ENCODE data around the gene DBNDD1. TPM values are rescaled to one million over a fixed set of nuclear protein-coding genes. Genes with fewer than 3 reads are reported as not detected.

DBNDD1 gene
- total RNA-seq, 1 experiment from 2014 or later = 64.6 TPM

- BruUV-seq (replicated peaks) = no TSS peak
- H3K4me3 Mint-ChIP-seq (ENCODE audit: unreplicated experiment) = no peak overlapping the region
- TF ChIP-seq CTCF (IDR thresholded peaks at IDR 0.05; ENCODE audit: insufficient read depth in 1 of 2, low read depth in 1 of 2, low read length in 1 of 2, severe bottlenecking in 1 of 2, unreplicated experiment in 1 of 2) = no peak
- no peaks in the 10 kb centered on the region for H3K9me3 Mint-ChIP-seq (ENCODE audit: unreplicated experiment)
- DNase-seq = no peak
- no peaks in the 10 kb centered on the region for H3K27me3 Mint-ChIP-seq (ENCODE audit: insufficient read depth, unreplicated experiment)
- CTCF ChIA-PET = no interaction called here
- H3K36me3 Mint-ChIP-seq (ENCODE audit: insufficient read depth, unreplicated experiment) = peaks cover 57% of the 10 kb centered on the region
- POLR2A ChIA-PET = no interaction called here
- Histone ChIP-seq H3K27me3 (replicated peaks; ENCODE audit: control insufficient read depth, insufficient read depth, low read length) (no peaks in the 10 kb centered on the region), H3K36me3 (ENCODE audit: control insufficient read depth, insufficient read depth, low read length) (peaks cover 19% of the 10 kb centered on the region), H3K9me3 (no peaks in the 10 kb centered on the region), H3K4me1 (no peaks in the 10 kb centered on the region), H3K4me3 (ENCODE audit: low read depth, low read length) (no peak overlapping the region)
- intact Hi-C loops (cut with micrococcal nuclease; ENCODE audit: unreplicated experiment) = no loop called here
- H3K4me1 Mint-ChIP-seq (ENCODE audit: low read depth, unreplicated experiment) = peaks cover 4% of the 10 kb centered on the region
- H3K27ac Mint-ChIP-seq (ENCODE audit: unreplicated experiment) = no peak overlapping the region
These were observed 9.7 kb upstream of the DBNDD1 start for GRCh38 chr16:90028985-90029384.

GRCh38 chr16:90027611-90028010 is 8.4 kb upstream of the DBNDD1 start:
- Histone ChIP-seq H3K36me3 (ENCODE audit: control insufficient read depth, insufficient read depth, low read length) (peaks cover 12% of the 10 kb centered on the region), H3K4me1 (peaks cover 6% of the 10 kb centered on the region; the same call in 1 of the 2 replicates), H3K27me3 (replicated peaks; ENCODE audit: control insufficient read depth, insufficient read depth, low read length) (no peaks in the 10 kb centered on the region), H3K9me3 (no peaks in the 10 kb centered on the region), H3K4me3 (ENCODE audit: low read depth, low read length) (no peak overlapping the region)
- no TSS peak for BruUV-seq (replicated peaks)
- H3K9me3 Mint-ChIP-seq (ENCODE audit: unreplicated experiment) = no peaks in the 10 kb centered on the region
- peaks cover 6% of the 10 kb centered on the region for H3K4me1 Mint-ChIP-seq (ENCODE audit: low read depth, unreplicated experiment)
- H3K4me3 Mint-ChIP-seq (ENCODE audit: unreplicated experiment) = no peak overlapping the region
- ChIA-PET CTCF (no interaction called here), POLR2A (no interaction called here)
- no peaks in the 10 kb centered on the region for H3K27me3 Mint-ChIP-seq (ENCODE audit: insufficient read depth, unreplicated experiment)
- H3K36me3 Mint-ChIP-seq (ENCODE audit: insufficient read depth, unreplicated experiment) = peaks cover 57% of the 10 kb centered on the region
- H3K27ac Mint-ChIP-seq (ENCODE audit: unreplicated experiment) = peak overlapping the region; percentile 45
- intact Hi-C loops (cut with micrococcal nuclease; ENCODE audit: unreplicated experiment) = no loop called here
- DNase-seq = no peak
- no peak for TF ChIP-seq CTCF (IDR thresholded peaks at IDR 0.05; ENCODE audit: insufficient read depth in 1 of 2, low read depth in 1 of 2, low read length in 1 of 2, severe bottlenecking in 1 of 2, unreplicated experiment in 1 of 2)

GRCh38 chr16:90026135-90026534 is 6.9 kb upstream of the DBNDD1 start:
- POLR2A ChIA-PET = no interaction called here
- CTCF ChIA-PET = interaction anchor here (0.6 kb wide), 1 partner anchor 85 kb away, joined by 5 read pairs; no protein-coding TSS in a partner anchor
- Mint-ChIP-seq H3K4me3 (ENCODE audit: unreplicated experiment) (no peak overlapping the region), H3K9me3 (ENCODE audit: unreplicated experiment) (no peaks in the 10 kb centered on the region), H3K36me3 (ENCODE audit: insufficient read depth, unreplicated experiment) (peaks cover 50% of the 10 kb centered on the region), H3K27me3 (ENCODE audit: insufficient read depth, unreplicated experiment) (no peaks in the 10 kb centered on the region), H3K27ac (ENCODE audit: unreplicated experiment) (no peak overlapping the region), H3K4me1 (ENCODE audit: low read depth, unreplicated experiment) (peaks cover 17% of the 10 kb centered on the region)
- Histone ChIP-seq H3K27me3 (replicated peaks; ENCODE audit: control insufficient read depth, insufficient read depth, low read length) (no peaks in the 10 kb centered on the region), H3K9me3 (no peaks in the 10 kb centered on the region), H3K36me3 (ENCODE audit: control insufficient read depth, insufficient read depth, low read length) (peaks cover 2% of the 10 kb centered on the region), H3K4me3 (ENCODE audit: low read depth, low read length) (no peak overlapping the region), H3K4me1 (peaks cover 17% of the 10 kb centered on the region)
- intact Hi-C loops (cut with micrococcal nuclease; ENCODE audit: unreplicated experiment) = no loop called here
- no TSS peak for BruUV-seq (replicated peaks)
- DNase-seq = peak; percentile 47 to 51
- peak in 1 of 2 experiments; percentile 25 for TF ChIP-seq CTCF (IDR thresholded peaks at IDR 0.05; ENCODE audit: insufficient read depth in 1 of 2, low read depth in 1 of 2, low read length in 1 of 2, severe bottlenecking in 1 of 2, unreplicated experiment in 1 of 2)
